GM12865 (cell line): ENCODE data around the gene ALLC.
A peak's percentile ranks its signal among the peaks of the same experiment; 100 is the strongest.

Source experiments
- DNase-seq: peaks from one replicate; pipeline ENCODE4 v3.0.0; 2010; ENCODE audit warnings: low read depth
- H3K4me3 ChIP-seq: 2 replicates; pipeline ENCODE4 v1.5.1; 2011; ENCODE audit warnings: mild to moderate bottlenecking, low read depth, low read length, control low read depth
- TF ChIP-seq, protein P1 (sequence below): IDR thresholded peaks from 2 replicates; pipeline ENCODE4 v1.5.1; 2011; ENCODE audit warnings: low read length, control low read depth, low read depth, inconsistent platforms; ENCODE audit not compliant: insufficient read depth; ENCODE audit errors: missing control alignments

The ALLC gene

GRCh38 chr2:3725458-3726250 lies 67.7 kb downstream of the ALLC start:
- no peak for DNase-seq
- no peak overlapping the region for H3K4me3 ChIP-seq
- TF ChIP-seq, protein P1, sequence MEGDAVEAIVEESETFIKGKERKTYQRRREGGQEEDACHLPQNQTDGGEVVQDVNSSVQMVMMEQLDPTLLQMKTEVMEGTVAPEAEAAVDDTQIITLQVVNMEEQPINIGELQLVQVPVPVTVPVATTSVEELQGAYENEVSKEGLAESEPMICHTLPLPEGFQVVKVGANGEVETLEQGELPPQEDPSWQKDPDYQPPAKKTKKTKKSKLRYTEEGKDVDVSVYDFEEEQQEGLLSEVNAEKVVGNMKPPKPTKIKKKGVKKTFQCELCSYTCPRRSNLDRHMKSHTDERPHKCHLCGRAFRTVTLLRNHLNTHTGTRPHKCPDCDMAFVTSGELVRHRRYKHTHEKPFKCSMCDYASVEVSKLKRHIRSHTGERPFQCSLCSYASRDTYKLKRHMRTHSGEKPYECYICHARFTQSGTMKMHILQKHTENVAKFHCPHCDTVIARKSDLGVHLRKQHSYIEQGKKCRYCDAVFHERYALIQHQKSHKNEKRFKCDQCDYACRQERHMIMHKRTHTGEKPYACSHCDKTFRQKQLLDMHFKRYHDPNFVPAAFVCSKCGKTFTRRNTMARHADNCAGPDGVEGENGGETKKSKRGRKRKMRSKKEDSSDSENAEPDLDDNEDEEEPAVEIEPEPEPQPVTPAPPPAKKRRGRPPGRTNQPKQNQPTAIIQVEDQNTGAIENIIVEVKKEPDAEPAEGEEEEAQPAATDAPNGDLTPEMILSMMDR, result no peak

GRCh38 chr2:3726511-3726910 lies 68.5 kb downstream of the ALLC start:
- no peak overlapping the region for H3K4me3 ChIP-seq
- TF ChIP-seq, protein P1, result no peak
- DNase-seq, result no peak

DNA sequence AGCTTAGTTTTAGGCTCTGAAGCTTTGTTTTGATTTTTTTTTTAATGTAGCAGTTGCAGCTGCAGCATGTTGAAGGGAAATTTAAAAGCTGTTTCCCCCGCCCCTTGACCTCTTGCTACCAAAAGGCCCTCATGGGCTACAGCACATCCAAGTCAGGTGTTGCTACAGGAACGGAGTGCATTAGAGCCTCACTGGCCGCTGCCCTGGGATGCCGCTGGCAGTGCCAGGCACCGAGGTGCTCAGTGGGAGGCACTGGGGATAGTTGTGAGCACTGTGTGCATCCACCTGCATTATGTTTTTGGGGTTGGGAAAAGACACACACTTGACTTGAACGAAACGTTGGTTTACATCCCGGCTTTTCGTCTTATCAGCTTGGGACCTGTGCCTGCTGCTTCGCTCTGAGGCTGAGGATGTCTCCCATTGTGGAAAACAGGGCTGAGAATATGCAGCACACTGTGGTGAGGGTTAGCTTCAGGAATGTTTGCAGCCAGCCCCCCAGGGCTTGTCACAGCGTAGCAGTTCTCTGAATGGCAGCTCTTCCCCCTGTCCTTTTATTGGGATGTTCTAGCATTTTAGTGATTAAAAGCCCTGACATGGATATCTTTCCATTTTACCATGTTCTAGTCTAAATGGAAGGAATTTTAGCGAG lies 69.5 kb downstream of the ALLC start:
- no peak for DNase-seq
- TF ChIP-seq, protein P1, result no peak
- H3K4me3 ChIP-seq, result no peak overlapping the region

DNA sequence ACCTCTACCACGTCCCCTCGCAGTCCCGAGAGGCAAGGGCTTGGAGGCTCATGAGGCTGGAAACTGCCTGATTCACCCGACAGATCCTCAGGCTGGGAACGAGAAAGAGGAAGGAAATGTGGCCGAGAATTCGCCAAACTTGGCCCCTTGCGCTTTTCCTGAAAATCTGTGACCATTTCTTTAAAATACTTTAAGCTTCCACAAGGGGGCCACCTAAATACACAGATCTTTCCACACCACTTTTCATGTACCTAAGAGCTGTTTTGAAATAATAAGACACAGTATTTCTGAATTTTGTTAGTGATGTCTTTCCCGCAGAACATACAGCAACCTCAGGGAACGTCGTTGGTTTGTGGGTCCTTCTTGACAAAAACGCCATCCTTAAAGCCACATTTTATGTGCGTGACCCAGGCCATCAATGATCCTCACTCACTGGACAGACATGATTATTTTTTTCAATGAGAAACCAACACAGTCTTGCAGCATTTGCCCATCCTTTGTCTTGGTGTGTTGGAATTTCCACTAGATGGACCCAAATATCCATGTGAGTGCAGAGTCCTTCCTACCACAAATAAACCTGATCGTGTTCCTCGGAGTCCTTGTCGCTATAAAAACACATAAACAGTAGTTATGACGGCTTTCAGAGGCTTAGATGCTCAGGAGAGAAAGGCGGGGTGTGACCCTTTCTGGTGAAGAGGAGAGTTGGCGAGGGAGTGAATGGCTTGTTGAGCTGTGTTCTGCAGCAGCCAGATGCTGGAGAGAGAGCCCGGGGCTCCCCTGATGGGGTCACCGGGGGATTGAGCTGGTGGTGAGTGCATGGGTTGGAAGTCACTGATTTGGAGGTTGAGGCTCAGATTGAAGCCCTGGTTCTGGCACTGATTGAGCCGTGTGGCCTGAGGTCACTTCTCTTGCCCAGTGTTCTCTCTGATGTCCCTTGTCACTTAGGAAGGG lies 70.4 kb downstream of the ALLC start:
- DNase-seq, result peak; percentile 35
- no peak overlapping the region for H3K4me3 ChIP-seq
- TF ChIP-seq, protein P1, result peak; percentile 47

DNA sequence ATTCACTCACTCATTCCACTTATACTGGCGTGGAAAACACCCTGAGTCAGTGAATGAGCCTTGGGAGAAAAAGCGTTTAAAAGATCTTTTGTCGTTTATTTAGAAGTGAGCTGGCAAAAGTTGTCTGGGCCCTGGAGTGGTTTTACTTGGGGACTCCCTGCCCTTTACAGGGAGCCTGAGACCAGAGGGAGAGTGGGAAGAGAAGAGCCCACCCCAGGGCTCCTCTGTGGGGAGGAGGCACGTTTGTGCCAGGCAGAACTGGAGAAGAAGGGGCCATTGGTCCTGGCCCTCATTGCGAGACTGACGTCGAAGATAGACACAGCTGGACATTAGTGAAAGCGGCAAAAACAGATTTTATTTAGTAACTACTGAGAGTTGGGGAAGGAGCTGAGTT lies 71.1 kb downstream of the ALLC start:
- DNase-seq, result no peak
- no peak overlapping the region for H3K4me3 ChIP-seq
- TF ChIP-seq, protein P1, result no peak

GRCh38 chr2:3729786-3730185 lies 71.8 kb downstream of the ALLC start:
- DNase-seq, result no peak
- TF ChIP-seq, protein P1, result no peak
- no peak overlapping the region for H3K4me3 ChIP-seq
